ENCODE data around the gene POFUT1. TPM values are rescaled to one million over a fixed set of nuclear protein-coding genes. Genes with fewer than 3 reads are reported as not detected.

Gene POFUT1
- polyA plus RNA-seq, 1 of the 3 experiments (the other 2 are of a cell fraction), result 35.6 TPM

DNA sequence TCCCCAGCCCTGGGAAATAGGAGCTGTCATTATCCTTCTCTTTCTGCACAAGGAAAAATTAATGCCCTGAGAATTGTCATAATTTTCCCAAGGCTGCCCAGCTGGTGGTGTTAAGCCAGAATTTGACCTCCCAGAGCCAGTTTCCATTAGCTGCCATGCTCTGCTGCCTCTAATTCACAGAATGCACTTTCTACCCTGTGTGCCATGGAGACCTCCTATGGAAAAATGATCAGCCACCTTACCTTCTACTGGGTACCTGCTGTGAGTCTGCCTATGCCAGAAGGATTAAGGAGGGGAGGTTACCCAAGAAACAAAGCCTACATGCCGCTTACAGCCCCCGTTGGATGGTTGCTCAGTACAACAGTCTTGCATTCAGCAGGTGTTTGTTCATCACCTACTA, 29.1 kb downstream of the POFUT1 start:
- CTCF ChIA-PET, result no interaction called here

More for the DNA sequence above, 29.1 kb downstream of the POFUT1 start:
- H3K27ac ChIP-seq (ENCODE audit: low read depth in 2 of 2, low read length in 1 of 2), result no peak overlapping the region
- H3K4me2 ChIP-seq, result no peak overlapping the region
- H3K4me3 ChIP-seq (ENCODE audit: low read depth in 2 of 2, low read length in 1 of 2), result no peak overlapping the region
- POLR2A ChIA-PET, result interaction anchor here (0.5 to 0.6 kb wide), 2 partner anchors 81 to 225 kb away, joined by 3 read pairs; no protein-coding TSS in a partner anchor
- no peaks in the 10 kb centered on the region for H3K9me3 ChIP-seq
- TF ChIP-seq JUND (IDR thresholded peaks at IDR 0.05) (no peak), IRF3 (IDR thresholded peaks at IDR 0.05; ENCODE audit: low read depth, low read length) (no peak), MEF2A (IDR thresholded peaks at IDR 0.05; ENCODE audit: borderline replicate concordance, low read depth) (no peak), EP300 (IDR thresholded peaks at IDR 0.05; ENCODE audit: borderline replicate concordance in 1 of 2, low read depth in 1 of 2, low read length in 1 of 2) (no peak), RXRA (IDR thresholded peaks at IDR 0.05; ENCODE audit: borderline replicate concordance, low read depth) (no peak), PBX3 (IDR thresholded peaks at IDR 0.05) (no peak), NFIC (IDR thresholded peaks at IDR 0.05; ENCODE audit: borderline replicate concordance) (no peak), CHD2 (IDR thresholded peaks at IDR 0.05; ENCODE audit: low read length, partially characterized antibody) (no peak), FOXJ3 (CRISPR knock-in tag; IDR thresholded peaks at IDR 0.05) (no peak), RCOR1 (IDR thresholded peaks at IDR 0.05; ENCODE audit: low read length) (no peak)
- TF ChIP-seq, protein P1, sequence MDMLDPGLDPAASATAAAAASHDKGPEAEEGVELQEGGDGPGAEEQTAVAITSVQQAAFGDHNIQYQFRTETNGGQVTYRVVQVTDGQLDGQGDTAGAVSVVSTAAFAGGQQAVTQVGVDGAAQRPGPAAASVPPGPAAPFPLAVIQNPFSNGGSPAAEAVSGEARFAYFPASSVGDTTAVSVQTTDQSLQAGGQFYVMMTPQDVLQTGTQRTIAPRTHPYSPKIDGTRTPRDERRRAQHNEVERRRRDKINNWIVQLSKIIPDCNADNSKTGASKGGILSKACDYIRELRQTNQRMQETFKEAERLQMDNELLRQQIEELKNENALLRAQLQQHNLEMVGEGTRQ (IDR thresholded peaks at IDR 0.05; ENCODE audit: borderline replicate concordance, low read depth, low read length), result no peak
- TF ChIP-seq, protein P2, sequence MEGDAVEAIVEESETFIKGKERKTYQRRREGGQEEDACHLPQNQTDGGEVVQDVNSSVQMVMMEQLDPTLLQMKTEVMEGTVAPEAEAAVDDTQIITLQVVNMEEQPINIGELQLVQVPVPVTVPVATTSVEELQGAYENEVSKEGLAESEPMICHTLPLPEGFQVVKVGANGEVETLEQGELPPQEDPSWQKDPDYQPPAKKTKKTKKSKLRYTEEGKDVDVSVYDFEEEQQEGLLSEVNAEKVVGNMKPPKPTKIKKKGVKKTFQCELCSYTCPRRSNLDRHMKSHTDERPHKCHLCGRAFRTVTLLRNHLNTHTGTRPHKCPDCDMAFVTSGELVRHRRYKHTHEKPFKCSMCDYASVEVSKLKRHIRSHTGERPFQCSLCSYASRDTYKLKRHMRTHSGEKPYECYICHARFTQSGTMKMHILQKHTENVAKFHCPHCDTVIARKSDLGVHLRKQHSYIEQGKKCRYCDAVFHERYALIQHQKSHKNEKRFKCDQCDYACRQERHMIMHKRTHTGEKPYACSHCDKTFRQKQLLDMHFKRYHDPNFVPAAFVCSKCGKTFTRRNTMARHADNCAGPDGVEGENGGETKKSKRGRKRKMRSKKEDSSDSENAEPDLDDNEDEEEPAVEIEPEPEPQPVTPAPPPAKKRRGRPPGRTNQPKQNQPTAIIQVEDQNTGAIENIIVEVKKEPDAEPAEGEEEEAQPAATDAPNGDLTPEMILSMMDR (IDR thresholded peaks at IDR 0.05), result no peak
- 94% methylated on average over 2 of the region's 2 CpGs for WGBS (ENCODE audit: low lambda C conversion rate)
- no peak overlapping the region for H3K9ac ChIP-seq
- no peaks in the 10 kb centered on the region for H3K9me2 ChIP-seq
- no peaks in the 10 kb centered on the region for H3K27me3 ChIP-seq (ENCODE audit: insufficient read depth)
- H3K36me3 ChIP-seq (replicated peaks in 1 of 2; ENCODE audit: control insufficient read depth in 1 of 2, insufficient read depth in 2 of 2, low read length in 1 of 2), result peaks cover 14 to 30% of the 10 kb centered on the region in 2 experiments
- H4K20me1 ChIP-seq (ENCODE audit: insufficient read depth), result no peaks in the 10 kb centered on the region
- no peak for DNase-seq
- H3F3A ChIP-seq (replicated peaks; ENCODE audit: insufficient read depth), result no peaks in the 10 kb centered on the region
- H2AFZ ChIP-seq (ENCODE audit: low read depth), result no peak overlapping the region
- peaks cover 0 to 3% of the 10 kb centered on the region in 2 experiments; a peak in 1 of 4 replicates for H3K4me1 ChIP-seq (ENCODE audit: control insufficient read depth in 1 of 2, insufficient read depth in 2 of 2, low read depth in 1 of 2, low read length in 1 of 2)
- H3K79me2 ChIP-seq (ENCODE audit: insufficient read depth), result no peaks in the 10 kb centered on the region

All from SK-N-SH (cell line).